GM23338 (cell line): ENCODE data around the gene JAKMIP2. TPM values are rescaled to one million over a fixed set of nuclear protein-coding genes. Genes with fewer than 3 reads are reported as not detected.

Experiments used
- ATAC-seq: fragments of 200-7000 bp; cut with Tn5 transposase; 3 replicates; pipeline ENCODE4 v1.9.1; 2020
- DNase-seq: peaks from one replicate; pipeline ENCODE4 v3.0.0-alpha.2; 2015; ENCODE audit warnings: low spot score
- H2AFZ ChIP-seq: fragments of 200-600 bp; sonication (generic); 2 replicates; pipeline ENCODE4 v1.8.0; 2016; ENCODE audit warnings: antibody characterized with exemption, mild to moderate bottlenecking, moderate library complexity
- H3F3A ChIP-seq: fragments of 200-600 bp; sonication (generic); replicated peaks from 2 replicates; pipeline ENCODE4 v1.8.0; 2017; ENCODE audit warnings: antibody characterized with exemption, mixed run types, low read depth
- H3K27ac ChIP-seq: fragments of 200-600 bp; sonication (generic); 2 replicates; pipeline ENCODE4 v1.6.1; 2016; ENCODE audit warnings: low read depth
- H3K27me3 ChIP-seq: fragments of 200-600 bp; sonication (generic); 2 replicates; pipeline ENCODE4 v1.8.0; 2016; ENCODE audit warnings: mild to moderate bottlenecking, mixed run types, moderate library complexity; ENCODE audit not compliant: insufficient read depth
- H3K36me3 ChIP-seq: fragments of 200-600 bp; sonication (generic); 2 replicates; pipeline ENCODE4 v1.8.0; 2016; ENCODE audit warnings: mild to moderate bottlenecking; ENCODE audit not compliant: insufficient read depth
- H3K4me1 ChIP-seq: fragments of 200-600 bp; sonication (generic); 2 replicates; pipeline ENCODE4 v1.8.0; 2016; ENCODE audit warnings: mild to moderate bottlenecking, moderate library complexity; ENCODE audit not compliant: insufficient read depth
- H3K4me2 ChIP-seq: fragments of 200-600 bp; sonication (generic); 2 replicates; pipeline ENCODE4 v1.7.1; 2017; ENCODE audit warnings: mixed run types
- H3K4me3 ChIP-seq: fragments of 200-600 bp; sonication (generic); 2 replicates; pipeline ENCODE4 v1.6.1; 2016; ENCODE audit warnings: mixed run types
- H3K79me2 ChIP-seq: fragments of 200-600 bp; sonication (generic); replicated peaks from 2 replicates; pipeline ENCODE4 v1.8.0; 2017; ENCODE audit warnings: mild to moderate bottlenecking; ENCODE audit not compliant: insufficient read depth
- H3K9me2 ChIP-seq: fragments of 200-600 bp; sonication (generic); 2 replicates; pipeline ENCODE4 v1.8.0; 2017; ENCODE audit not compliant: insufficient read depth
- H4K20me1 ChIP-seq: fragments of 200-600 bp; sonication (generic); replicated peaks from 2 replicates; pipeline ENCODE4 v1.8.0; 2017; ENCODE audit warnings: mild to moderate bottlenecking; ENCODE audit not compliant: insufficient read depth
- H3K27ac Mint-ChIP-seq: 2 replicates; pipeline ENCODE4 v1.8.0; 2020; ENCODE audit warnings: inconsistent platforms, mild to moderate bottlenecking, moderate library complexity, mixed read lengths
- H3K27me3 Mint-ChIP-seq: 3 replicates; pipeline ENCODE4 v1.8.0; 2022; ENCODE audit warnings: low read depth, mild to moderate bottlenecking, moderate library complexity, mixed read lengths, inconsistent platforms; ENCODE audit not compliant: insufficient read depth, poor library complexity
- H3K36me3 Mint-ChIP-seq: 3 replicates; pipeline ENCODE4 v1.8.0; 2021; ENCODE audit warnings: low read depth, mild to moderate bottlenecking, inconsistent platforms, moderate library complexity, mixed read lengths
- H3K4me1 Mint-ChIP-seq: 3 replicates; pipeline ENCODE4 v1.8.0; 2020; ENCODE audit warnings: mild to moderate bottlenecking, inconsistent platforms, mixed read lengths
- H3K4me3 Mint-ChIP-seq: 3 replicates; pipeline ENCODE4 v1.8.0; 2021; ENCODE audit warnings: moderate library complexity, mild to moderate bottlenecking, inconsistent platforms, mixed read lengths
- H3K9me3 Mint-ChIP-seq: 3 replicates; pipeline ENCODE4 v1.8.0; 2020; ENCODE audit warnings: moderate library complexity, mild to moderate bottlenecking, inconsistent platforms, mixed read lengths
- NANOG ChIP-seq: IDR thresholded peaks from 2 replicates; pipeline ENCODE4 v1.6.1; 2016; ENCODE audit warnings: antibody characterized with exemption, borderline replicate concordance
- polyA plus RNA-seq: library from polyadenylated mRNA; unstranded; fragments of >200 nt; fragmentation: Nextera tagmentation; extraction: Ambion mirVana; gene quantifications from 2 replicates; pipeline ENCODE4 v1.2.1, GENCODE V29; 2016
- total RNA-seq: library from RNA; depleted of rRNA; stranded (reverse); fragments of >200 nt; shearing (Covaris generic); gene quantifications from 2 replicates; pipeline ENCODE4 v1.2.3, GENCODE V29; 2014; rRNA removed

The JAKMIP2 gene
- total and polyA plus RNA-seq, 2 experiments from 2014 or later, result 20.5 to 27.2 TPM

GRCh38 chr5:147538236-147538635 is 244.3 kb downstream of the JAKMIP2 start:
- Histone ChIP-seq H3K27me3 (no peaks in the 10 kb centered on the region), H3K79me2 (no peaks in the 10 kb centered on the region), H2AFZ (no peak overlapping the region), H3K4me2 (no peak overlapping the region), H3F3A (no peaks in the 10 kb centered on the region), H3K27ac (no peak overlapping the region), H4K20me1 (no peaks in the 10 kb centered on the region), H3K36me3 (no peaks in the 10 kb centered on the region), H3K9me2 (no peaks in the 10 kb centered on the region), H3K4me3 (no peak overlapping the region), H3K4me1 (no peaks in the 10 kb centered on the region)
- TF ChIP-seq NANOG, result no peak
- ATAC-seq (no peak), DNase-seq (no peak)
- Mint-ChIP-seq H3K4me1 (no peaks in the 10 kb centered on the region), H3K27me3 (no peaks in the 10 kb centered on the region), H3K4me3 (no peak overlapping the region), H3K27ac (no peak overlapping the region), H3K9me3 (no peaks in the 10 kb centered on the region; the same call in 2 of the 3 replicates), H3K36me3 (no peaks in the 10 kb centered on the region)

Other genes with a start within 250 kb of the JAKMIP2 start
- not detected in 2 replicates for gene SPINK1, start 48.9 kb upstream of the JAKMIP2 start, total RNA-seq
- gene SPINK1, start 48.9 kb upstream of the JAKMIP2 start, polyA plus RNA-seq, result 0.82 and 0.90 TPM in 2 replicates
- gene SCGB3A2, start 96.0 kb upstream of the JAKMIP2 start, total RNA-seq, result 27.0 and 36.1 TPM in 2 replicates
- 251 and 256 TPM in 2 replicates for gene SCGB3A2, start 96.0 kb upstream of the JAKMIP2 start, polyA plus RNA-seq
- not detected in 2 replicates for gene C5orf46, start 123.8 kb upstream of the JAKMIP2 start, total RNA-seq
- 0.40 and 0.42 TPM in 2 replicates for gene C5orf46, start 123.8 kb upstream of the JAKMIP2 start, polyA plus RNA-seq